T-helper 1 cell treated with Interleukin-12 subunit alpha and Interleukin-12 subunit beta and Interleukin-4 antibody, amounts not matched to agents 30 ng/mL and 1 ng/mL, for 36 hours (primary cell): Measurements from ENCODE around the gene NELFA. TPM values are rescaled to one million over a fixed set of nuclear protein-coding genes. Genes with fewer than 3 reads are reported as not detected.
"Not testable (repeated sequence)": the region's sequence is repeated elsewhere in the genome, so short reads cannot be mapped to it uniquely, and the experiment has no call there.

ENCODE experiments used
- intact Hi-C: fragments of 100-400 bp; cut with micrococcal nuclease; formaldehyde crosslinking; loops from one replicate; pipeline ENCODE4 v1.15.1; 2024
- total RNA-seq: library from RNA; stranded (reverse); gene quantifications from 2 replicates; pipeline ENCODE4 v1.2.3, GENCODE V29; 2022

Gene NELFA
- total RNA-seq, 1 donor from 2014 or later, result 39.2 TPM

DNA sequence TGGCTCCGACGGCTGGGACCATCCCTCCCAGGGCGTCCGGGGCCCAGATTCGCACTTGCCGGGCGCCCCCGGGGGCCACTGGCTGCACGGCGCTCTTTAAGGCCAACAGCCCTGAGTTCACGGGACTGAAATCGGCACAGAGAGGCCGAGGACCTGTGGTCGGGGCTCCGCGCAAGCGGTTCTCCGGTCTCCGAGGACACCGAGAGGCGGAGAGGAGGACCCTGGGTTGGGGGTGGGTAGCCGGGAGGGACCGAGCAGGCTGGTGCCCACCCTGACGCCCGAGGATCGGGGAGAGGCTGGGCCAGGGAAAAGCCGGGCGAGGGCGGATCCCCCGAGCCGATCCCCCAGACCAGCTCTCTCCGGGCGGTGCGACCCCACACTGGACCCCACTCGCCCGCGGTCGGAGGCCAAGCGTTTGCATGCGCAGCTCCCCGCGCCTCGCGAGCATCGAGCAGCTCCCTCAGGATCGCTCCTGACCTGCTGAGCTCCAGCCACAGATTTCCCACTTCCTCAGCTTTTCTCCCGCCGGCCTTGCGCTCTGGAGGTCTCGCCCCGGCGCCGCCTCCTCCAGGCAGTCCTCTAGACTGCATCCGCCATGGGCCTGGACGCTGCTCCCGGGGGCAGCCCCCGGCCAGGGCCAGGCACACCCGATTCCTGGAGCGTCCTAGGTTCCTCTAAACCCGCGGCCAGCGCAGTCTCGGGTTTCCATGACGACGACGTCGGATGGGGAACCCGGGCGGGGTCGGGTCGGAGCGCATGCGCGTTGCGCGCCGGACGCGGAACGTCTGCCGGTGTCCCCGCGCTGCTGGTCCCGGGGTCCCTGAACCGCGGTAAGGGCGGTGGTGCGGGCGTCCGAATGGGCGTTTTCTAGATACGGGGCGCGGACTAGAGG is 32.7 kb upstream of the NELFA start:
- intact Hi-C loops, result loop anchor here (1.0 to 5.0 kb wide), 4 partner anchors 32 to 427 kb away; partner anchors contain the start of genes HAUS3, POLN and RNF4

DNA sequence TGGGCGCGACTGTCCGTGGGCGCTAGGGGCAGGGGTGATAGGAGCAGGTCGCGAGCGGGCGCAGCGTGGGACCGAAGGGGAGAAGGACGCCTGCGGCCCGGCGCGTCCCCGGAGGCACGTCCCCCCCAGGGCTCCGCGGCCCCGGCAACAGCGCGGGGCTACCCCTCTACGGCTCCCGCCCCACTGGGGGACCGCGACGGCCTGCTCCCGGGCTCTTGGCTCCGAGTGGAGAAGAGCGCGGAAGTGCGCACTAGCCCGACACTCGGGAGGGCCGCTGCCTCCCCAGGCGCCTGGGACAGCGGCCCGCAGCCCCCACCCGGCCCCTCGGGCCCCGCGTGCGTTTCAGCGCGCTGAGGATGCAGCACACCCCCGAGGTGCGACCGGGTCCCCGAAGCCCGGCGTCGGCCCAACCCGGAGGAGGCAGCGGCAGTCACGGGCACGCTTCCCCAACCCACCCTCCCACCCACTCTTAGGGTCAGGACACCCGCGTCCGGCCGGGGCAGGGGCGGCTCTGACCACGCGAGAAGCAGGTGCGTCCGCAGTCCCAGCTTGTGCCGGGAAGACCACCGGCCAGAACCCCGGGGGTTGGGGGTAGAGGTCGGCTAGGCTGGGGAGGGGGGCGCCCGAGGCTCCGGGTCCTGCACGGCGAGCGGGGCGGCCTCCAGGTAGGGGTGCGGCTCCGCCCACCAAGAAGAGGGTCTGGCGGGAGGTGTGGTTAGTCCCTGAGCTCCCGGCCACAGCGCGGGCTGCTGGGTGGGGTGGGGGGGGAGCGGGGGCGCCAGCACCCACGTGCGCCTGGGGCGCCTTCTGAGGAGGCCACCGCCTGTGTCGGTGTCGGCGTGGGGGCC is 31.8 kb upstream of the NELFA start:
- intact Hi-C loops, result loop anchor here (1.0 to 5.0 kb wide), 4 partner anchors 31 to 428 kb away; partner anchors contain the start of genes HAUS3, POLN and RNF4

DNA sequence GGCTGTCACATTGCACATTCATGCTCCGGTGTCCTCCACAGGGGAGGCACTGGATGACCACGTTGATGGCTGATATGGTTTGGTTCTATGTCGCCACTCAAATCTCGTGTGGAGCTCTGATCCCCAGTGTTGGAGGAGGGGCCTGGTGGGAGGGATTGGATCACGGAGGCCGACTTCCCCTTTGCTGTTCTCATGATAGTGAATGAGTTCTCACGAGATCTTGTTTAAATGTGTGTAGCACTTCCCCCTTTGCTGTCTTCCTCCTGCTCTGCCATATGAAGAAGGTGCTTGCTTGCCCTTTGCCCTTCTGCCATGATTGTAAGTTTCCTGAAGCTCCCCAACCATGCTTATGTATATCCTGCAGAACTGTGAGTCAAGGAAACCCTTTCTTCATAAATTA is 28.1 kb upstream of the NELFA start:
- intact Hi-C loops, result no loop called here

DNA sequence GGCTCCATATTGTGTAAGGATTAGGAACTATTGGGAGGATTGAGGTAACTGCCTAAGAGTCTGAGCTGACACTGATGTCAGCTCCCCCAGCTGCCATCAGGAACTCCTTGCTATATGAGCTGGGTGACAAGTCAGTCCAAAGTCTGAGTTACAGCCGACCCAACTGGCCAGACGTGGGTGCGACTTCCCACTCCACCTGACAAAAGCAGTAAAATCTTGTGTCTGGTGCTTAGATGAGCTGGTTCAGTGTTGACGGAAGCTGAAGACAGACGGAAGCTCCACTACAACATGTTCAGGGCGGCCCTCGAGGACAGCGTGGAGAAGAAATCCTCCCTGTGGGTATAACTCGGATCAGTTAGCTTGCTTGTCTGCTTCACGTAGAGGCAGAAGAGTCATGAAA is 27.6 kb upstream of the NELFA start:
- intact Hi-C loops, result no loop called here

GRCh38 chr4:2031161-2031560 is 22.4 kb upstream of the NELFA start:
- intact Hi-C loops, result not testable (repeated sequence)

- intact Hi-C loops, result not testable (repeated sequence)
These were observed 18.3 kb upstream of the NELFA start for GRCh38 chr4:2027120-2027519.

- intact Hi-C loops, result no loop called here
These were observed 17.0 kb upstream of the NELFA start for GRCh38 chr4:2025817-2026216.

DNA sequence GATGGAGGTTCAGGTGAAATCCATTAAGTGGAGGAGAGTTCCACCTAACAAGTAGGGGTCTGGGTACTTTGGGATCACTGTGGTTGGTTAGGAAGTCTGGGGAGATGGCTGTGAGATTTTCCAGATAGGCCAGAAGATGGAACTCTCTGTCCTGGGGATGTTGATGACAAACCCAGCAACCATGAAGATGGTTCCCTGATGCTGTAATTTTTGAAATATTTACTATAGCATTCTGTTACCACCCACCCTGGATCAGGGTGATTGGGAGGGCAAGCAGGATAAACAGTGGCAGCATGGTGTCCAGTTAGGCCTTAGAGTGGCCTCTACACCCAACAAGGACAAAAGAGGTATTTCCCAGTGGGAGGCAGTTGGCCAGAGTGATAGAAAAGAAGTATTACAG is 15.9 kb upstream of the NELFA start:
- intact Hi-C loops, result no loop called here

DNA sequence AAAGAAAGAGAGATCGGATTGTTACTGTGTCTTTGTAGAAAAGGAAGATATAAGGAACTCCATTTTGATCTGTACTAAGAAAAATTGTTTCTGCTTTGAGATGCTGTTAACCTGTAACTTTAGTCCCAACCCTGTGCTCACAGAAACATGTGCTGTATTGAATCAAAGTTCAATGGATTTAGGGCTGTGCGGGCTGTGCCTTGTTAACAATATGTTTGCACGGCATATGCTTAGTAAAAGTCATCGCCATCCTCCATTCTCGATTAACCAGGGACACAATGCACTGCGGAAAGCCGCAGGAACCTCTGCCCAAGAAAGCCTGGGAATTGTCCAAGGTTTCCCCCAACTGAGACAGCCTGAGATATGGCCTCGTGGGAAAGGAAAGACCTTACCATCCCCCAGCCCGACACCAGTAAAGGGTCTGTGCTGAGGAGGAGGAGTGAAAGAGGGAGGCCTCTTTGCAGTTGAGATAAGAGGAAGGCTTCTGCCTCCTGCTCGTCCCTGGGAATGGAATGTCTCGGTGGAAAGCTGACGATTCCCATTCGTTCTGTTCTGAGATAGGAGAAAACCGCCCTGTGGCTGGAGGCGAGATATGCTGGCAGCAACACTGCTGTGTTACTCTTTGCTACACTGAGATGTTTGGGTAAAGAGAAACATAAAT is 12.7 kb upstream of the NELFA start:
- intact Hi-C loops, result not testable (repeated sequence)

DNA sequence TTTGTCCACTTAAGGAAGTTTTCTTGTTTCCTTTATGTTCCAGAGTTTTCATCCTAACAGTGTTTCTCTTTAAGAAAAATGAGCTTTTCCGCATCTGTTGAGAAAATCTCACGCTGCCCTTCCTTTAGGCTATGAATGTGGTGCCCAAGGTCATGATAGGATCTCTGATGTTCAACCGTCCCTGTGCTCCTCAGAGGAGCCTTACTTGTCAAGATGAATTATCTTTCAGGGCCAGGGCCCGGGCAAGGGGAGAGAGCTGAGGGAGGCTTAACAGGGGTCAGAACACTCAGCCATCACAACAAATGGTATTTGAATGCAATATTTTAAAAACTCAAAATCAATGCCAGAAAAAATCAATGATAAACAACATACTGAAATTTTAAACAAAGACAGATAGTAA is 6.2 kb upstream of the NELFA start:
- intact Hi-C loops, result no loop called here

- intact Hi-C loops, result no loop called here
These were observed 2.8 kb upstream of the NELFA start for GRCh38 chr4:2011583-2011982.

- intact Hi-C loops, result loop anchor here (1.0 to 5.0 kb wide), 16 partner anchors 32 to 997 kb away; partner anchors contain the start of genes CFAP99, FGFRL1, GRK4 and HAUS3
These were observed 968 bp upstream of the NELFA start for GRCh38 chr4:2009651-2010233.

GRCh38 chr4:2008671-2008920 is 178 bp downstream of the NELFA start:
- intact Hi-C loops, result loop anchor here (2.0 to 5.0 kb wide), 7 partner anchors 136 to 996 kb away; partner anchors contain the start of genes FGFRL1, GRK4, LETM1 and MXD4

DNA sequence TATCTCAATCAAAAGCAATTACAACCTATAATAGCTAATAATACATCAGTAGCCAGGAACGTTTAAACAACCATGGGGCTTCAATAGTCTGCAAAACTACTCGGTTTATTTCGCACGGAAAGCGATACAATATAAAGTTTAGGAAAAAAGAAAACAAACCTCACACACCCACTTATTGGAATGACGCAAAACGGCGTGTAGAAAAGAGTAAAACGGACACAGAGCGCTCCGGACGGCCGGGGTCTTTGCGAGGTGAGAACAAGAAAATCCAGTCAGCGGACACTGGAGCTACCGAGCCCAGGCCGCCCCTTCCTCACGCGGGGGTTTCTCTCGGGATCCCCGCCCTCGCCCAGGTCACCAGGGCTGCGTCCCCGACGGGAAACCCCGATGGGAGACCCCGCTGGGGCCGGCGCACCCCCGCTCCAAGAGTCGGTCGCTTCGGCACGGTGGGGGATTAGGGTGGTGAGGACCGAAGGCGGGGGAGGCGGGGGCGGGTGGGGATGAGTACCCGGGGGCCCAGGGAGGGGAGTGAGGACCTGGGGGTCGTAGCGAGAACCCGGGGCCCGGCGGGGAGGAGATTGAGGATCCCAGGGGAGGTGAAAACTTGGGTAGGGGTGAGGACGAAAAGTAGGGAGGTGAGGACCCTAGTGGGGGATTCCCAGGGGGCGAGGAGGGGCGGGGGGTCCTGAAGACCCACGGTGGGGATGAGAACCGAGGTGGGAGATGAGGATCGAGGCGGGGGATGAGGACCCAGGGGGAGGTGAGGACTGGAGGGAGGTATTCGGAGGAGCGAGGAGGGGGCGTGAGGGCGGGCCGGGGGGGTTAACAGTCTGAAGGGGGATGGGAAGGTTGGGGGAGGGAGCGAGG is 737 bp downstream of the NELFA start:
- intact Hi-C loops, result loop anchor here (2.0 to 5.0 kb wide), 7 partner anchors 136 to 996 kb away; partner anchors contain the start of genes FGFRL1, GRK4, LETM1 and MXD4

GRCh38 chr4:2006956-2007653 is 1.7 kb downstream of the NELFA start:
- intact Hi-C loops, result loop anchor here (5.0 kb wide), 3 partner anchors 135 to 995 kb away; partner anchors contain the start of genes FGFRL1, LETM1 and NSD2

GRCh38 chr4:2006367-2006766 is 2.4 kb downstream of the NELFA start:
- intact Hi-C loops, result loop anchor here (5.0 kb wide), 3 partner anchors 134 to 994 kb away; partner anchors contain the start of genes FGFRL1, LETM1 and NSD2

DNA sequence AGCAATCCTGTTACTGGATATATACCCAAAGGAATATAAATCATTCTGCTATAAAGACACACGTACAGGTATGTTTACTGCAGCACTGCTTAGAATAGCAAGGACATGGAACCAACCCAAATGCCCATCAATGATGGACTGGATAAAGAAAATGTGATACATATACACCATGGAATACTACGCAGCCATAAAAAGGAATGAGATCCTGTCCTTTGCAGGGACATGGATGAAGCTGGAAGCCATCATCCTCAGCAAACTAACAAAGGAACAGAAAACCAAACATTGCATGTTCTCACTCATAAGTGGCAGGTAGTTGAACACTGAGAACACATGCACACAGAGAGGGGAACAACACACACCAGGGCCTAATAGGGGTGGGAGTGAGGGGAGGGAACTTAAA is 5.4 kb downstream of the NELFA start:
- intact Hi-C loops, result not testable (repeated sequence)

DNA sequence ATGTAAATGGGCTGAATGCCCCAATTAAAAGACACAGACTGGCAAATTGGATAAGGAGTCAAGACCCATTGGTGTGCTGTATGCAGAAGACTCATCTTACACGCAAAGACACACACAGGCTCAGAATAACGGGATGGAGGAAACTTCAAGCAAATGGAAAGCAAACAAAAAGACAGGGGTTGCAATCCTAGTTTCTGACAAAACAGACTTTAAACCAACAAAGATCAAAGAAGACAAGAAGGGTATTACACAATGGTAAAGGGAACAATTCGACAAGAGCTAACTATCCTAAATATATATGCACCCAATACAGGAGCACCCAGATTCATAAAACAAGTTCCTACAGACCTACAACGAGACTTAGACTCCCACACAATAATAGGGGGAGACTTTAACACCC is 9.5 kb downstream of the NELFA start:
- intact Hi-C loops, result not testable (repeated sequence)

DNA sequence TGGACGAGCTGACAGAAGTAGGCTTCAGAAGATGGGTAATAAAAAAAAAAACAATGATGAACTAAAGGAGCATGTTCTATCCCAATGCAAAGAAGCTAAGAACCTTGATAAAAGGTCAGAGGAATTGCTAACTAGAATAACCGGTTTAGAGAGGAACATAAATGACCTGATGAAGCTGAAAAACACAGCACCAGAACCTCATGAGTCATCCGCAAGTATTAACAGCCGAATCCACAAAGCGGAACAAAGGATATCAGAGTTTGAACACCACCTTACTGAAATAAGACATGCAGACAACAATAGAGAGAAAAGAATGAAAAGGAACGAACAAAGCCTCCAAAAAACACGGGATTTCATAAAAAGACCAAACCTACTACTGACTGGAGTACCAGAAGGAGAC is 10.5 kb downstream of the NELFA start:
- intact Hi-C loops, result no loop called here
